GM19438 (cell line): ENCODE measurements around the gene SCIMP.
"Not testable (repeated sequence)": the region's sequence is repeated elsewhere in the genome, so short reads cannot be mapped to it uniquely, and the experiment has no call there.

ENCODE experiments used
- ATAC-seq: cut with Tn5 transposase; IDR thresholded peaks from one replicate; pipeline ENCODE4 v1.9.1; 2021; ENCODE audit warnings: low read depth; ENCODE audit not compliant: unreplicated experiment

Gene SCIMP

DNA sequence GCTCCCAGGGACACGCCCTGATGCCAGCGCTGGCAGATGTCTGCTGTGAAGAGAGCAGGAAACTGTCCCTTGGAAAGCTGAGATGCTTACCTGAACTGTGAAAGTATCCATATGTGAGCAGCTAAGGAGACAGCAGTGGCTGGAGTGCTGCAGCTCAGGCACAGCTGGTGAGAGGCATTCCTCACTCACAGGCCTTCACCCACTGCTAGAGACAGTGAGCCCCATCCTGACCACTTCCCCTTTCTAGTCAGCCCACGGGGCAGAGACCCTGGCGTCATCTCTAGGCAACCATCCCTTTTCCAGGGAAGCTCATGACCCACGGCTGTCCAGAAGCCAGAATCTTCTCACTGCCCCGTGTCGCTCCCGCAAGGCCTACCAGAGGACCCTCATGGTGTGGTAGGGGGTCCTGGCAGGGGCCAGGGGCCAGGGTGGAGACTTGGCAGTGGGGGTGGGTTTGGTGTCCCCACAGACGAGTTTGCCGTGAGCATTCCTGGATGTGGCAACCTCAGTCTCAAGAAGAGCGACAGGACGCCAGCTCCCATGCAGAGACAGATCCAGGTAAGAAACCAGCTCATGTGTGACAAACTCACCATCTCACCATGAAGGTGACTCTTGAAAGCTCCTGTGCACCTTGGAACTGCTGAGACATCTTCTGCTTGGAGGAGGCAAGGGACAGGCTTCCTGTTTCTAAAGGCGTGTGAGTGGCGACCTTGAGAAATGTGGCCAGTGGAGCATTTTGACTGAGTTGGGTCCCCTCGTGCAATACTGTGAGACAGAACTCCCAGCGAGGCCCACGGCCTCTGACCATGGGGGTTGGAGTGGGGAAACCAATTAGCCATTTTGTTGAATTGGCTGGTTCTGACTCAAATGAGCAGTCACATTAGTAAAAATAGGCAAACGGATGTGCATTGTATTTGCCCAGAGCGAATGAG is at the start of gene SCIMP:
SCIMP (minus strand) TSS at position 216 of the 932 bp plus-strand sequence; CDS start at position 111, 105 bp downstream.
- ATAC-seq, result no peak

DNA sequence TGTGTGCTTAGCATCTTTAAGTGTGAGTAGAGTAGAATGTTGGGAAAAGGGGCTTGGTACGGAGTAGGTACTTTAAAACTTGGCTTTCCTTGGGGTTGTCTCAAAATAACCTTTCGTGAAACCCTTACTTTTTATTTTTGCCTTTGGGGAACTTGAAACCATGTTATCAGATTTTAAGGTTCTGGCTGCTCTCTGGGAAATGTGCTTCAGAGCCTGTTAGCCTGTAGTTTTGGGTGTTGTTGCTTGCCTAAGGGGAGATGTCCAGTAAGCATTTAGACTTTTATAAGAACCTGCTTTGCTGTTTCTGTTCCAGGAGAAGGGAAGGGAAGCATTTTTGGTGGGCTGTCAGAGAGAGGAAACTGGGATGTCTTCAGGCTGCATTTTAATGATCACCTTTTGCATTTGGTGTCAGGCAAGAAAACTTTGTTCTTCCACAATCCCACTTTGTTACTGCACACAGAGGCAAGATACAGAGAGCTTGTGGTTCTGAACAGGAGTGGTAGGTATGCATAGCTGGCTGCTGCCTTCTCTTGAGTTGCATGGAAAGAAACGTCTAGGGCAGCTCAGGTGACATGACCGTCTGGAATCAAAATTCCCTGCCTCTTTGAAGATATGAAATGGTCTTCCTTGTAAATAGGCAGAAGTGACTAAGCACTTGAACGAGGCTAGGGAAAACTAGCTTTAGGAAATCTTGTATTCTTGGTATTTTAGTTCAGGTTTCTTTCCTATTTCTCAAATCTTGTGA is 49.1 kb upstream of the SCIMP start:
- no peak for ATAC-seq

DNA sequence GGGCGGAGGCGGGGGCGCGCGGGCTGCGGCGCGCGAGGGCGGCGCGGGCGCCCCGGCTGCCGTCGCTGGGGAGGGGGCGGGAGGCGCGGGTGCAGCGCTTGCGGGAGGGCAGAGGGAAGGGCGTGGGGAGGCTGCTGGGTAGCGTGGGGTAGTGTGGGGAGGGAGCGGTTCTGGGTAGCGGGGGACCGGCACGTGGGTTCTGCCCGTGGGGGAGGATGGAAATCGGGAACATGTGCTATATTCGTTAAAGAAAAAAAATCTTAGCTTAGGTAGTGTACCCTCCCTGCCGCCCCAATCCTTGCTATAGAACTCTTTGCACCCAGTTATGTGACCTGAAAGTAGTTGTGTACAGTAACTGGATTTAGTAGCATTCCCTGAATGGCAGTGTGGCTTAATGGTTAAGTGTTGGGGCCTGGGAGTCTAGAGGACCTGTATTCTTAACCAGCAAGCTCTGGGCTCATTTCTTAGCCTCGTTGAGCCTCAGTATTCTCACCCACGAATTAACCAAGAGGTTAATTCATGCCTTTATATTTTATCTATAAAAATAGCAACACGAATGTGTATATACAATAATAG is 48.1 kb upstream of the SCIMP start:
- ATAC-seq, result peak; percentile 9

DNA sequence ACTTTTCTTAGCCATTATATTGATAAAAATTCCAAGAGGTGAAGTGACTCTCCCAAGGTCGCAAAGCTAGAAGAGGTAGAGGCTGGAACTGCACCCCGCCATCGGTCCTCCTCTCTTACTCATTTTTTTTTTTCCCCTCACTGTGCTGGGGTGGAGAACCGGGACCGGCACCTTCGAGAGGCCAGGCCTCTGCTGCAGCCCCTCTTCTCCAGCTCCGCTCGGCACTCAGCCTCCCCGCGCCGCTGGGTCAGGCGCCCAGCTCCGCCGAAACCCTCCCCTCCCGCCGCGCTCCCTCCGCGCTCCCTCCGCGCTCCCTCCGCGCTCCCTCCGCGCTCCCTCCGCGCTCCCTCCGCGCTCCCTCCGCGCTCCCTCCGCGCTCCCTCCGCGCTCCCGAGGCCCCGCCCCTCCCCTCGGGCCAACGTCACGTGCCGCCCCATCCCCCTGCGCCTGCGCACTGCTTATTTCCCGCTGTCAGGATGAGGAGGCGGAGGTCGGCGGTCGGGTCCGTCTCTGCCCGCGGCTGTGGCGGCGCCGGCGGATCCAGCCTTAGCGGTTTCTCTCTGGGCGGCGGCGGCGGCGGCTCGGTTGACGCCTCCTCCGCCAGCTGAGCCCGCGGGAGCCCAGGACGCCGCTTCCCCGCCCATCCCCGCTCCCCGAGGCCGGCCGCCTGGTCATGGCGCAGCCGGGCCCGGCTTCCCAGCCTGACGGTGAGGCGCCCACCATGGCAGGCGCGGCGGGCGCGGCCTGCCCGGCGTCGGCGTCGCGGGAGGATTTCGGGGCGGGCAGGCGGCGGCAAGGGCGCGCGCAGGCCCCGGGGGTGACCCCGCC is 47.4 kb upstream of the SCIMP start, which contains the start of gene RABEP1:
RABEP1 (plus strand) TSS at position 471 of the 828 bp plus-strand sequence; CDS start at position 674, 203 bp downstream.
- ATAC-seq, result peak; percentile 68

DNA sequence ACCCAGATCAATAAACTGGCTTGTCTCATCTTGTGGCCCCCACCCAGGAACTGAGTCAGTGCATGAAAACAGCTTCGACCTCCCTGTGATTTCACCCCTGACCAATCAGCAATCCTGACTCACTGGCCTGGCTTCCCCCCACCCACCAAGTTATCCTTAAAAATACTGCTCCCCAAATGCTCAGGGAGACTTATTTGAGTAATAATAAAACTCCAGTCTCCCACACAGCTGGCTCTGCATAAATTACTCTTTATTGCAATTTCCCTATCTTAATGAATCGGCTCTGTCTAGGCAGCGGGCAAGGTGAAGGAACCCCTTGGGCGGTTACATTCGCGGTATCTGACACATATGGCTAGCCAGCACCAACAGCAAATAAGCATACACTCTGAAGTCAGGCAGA is 37.7 kb upstream of the SCIMP start:
- no peak for ATAC-seq

DNA sequence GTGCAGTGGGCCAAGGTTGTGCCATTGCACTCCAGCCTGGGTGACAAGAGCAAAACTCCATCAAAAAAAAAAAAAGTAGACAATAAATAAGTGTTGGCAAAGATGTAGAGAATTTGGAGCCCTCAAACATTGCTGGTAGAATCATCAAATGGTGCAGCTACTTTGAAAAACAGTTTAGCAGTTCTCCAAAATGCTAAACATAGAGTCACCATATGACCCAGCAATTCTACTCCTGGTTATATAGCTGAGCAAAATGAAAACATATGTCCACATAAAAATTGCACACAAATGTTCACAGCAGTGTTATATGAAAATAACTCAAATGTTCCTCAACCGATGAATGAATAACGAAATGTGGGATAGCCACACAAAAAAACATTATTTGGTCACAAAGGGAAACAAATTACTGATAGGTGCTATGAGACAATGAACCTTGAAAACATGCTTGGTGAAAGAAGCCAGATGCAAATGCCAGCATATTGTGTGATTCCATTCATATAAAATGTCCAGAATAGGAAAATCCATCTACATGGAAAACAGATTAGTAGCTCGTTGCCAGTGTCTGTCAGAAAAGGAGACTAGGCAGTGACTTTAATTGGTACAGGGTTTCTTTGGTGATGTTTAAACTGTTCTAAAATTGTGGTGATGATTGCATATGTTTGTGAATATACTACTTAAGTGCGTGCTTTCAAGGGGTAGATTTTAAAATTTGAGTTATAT is 34.7 kb upstream of the SCIMP start:
- ATAC-seq, result no peak

DNA sequence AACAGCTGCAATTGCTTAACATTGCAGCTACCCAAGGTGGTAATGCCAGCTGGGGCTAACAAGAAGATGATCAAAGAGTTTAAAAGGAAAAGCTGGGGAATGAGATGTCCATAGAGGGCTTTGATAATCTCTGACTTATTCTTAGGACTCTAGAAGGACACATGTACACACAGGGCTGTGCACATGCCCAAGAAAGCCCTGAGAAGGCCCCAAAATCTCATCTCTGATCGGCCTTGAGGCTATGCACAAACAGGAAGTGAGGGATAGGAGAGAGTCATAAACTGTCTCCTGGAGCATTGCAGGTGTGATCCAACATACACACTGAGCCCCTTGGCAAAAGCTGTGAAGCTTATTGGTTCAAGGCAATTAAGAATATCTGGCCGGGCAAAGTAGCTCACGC is 30.2 kb upstream of the SCIMP start:
- ATAC-seq, result no peak

- ATAC-seq, result no peak
Measured at GRCh38 chr17:5263441-5263840, 28.8 kb upstream of the SCIMP start.

DNA sequence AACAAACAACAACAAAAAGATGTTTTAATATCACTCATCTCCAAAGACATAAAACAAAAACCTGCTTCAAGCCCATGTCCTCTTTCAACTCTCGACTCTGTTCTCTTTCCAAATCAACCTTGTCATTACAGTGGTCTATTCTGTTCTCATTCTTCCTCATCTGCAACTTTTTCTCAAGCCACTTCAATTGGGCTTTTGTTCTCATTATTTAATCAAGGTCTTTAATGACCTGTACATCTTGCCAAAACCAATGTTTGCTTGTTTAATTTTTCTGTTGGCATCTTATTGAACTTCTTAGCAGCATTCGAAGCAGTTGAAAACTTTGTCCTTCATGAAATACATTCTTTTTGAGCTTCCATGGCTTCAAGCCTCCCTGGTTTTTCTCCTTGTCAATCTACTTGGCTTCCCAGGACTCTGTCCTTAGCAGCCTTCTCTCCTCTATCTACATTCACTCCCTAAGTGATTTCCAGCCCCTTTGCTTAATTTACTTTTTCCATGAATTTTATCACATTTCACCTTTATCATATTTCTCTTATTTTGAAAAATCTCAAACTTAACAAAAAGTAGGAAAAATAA is 27.8 kb upstream of the SCIMP start:
- no peak for ATAC-seq

- no peak for ATAC-seq
Measured at GRCh38 chr17:5260542-5260941, 25.9 kb upstream of the SCIMP start.

DNA sequence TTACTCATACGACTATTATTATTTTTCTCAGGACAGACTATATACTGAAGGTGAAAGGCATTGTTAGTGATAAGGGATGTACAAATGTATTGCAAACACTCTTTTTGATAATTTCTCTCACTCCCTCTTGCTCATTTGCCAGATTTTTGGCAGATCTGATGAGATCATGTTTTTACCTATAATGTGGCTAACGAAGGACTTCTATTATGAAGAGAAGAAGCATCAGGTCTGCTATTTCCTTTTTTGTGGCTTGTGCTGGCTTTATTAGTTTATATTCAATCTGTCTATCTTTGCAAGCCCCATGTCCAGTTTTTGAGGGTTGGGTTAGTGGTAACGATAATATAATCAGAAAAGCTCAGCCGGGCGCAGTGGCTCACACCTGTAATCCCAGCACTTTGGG is 22.5 kb upstream of the SCIMP start:
- ATAC-seq, result no peak

GRCh38 chr17:5254903-5255521 is 20.4 kb upstream of the SCIMP start:
- ATAC-seq, result no peak

DNA sequence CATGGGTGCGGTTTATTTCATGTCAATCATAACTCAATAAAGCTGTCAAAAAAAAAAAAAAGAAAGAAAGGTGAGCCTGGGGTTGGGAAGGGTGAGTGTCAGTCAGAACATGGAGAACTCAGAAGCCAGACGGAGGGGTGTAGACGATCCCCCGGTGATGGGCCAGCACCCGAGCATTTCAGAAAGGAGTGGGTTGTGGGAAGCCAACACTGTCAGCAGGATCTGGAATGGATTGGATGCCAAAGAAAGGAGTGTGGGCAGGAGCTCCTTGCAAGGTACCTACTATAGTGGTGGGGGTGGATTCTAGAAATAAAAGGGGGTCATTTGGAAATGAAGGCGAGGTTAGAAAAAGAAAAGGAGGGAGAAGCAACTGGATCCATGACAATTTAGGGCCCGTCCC is 19.8 kb upstream of the SCIMP start:
- ATAC-seq, result no peak

DNA sequence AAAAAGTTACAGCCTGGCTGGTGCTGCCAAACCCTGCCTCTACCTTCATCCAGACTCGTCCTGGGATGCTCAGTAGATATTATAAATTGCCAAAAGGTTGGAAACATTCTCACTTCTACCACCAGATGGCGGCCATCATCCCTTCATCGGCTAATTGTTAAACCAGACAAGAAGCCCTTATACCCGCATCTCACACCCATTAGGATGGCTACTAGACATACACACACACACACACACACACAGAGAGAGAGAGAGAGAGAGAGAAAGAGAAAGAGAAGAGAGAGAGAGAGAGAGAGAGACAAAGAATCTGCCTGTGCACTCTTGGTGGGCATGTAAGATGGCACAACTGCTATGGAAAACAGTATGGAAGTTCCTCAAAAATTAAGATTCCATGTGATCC is 15.0 kb upstream of the SCIMP start:
- no peak for ATAC-seq

GRCh38 chr17:5248821-5249479 is 14.3 kb upstream of the SCIMP start:
- no peak for ATAC-seq

DNA sequence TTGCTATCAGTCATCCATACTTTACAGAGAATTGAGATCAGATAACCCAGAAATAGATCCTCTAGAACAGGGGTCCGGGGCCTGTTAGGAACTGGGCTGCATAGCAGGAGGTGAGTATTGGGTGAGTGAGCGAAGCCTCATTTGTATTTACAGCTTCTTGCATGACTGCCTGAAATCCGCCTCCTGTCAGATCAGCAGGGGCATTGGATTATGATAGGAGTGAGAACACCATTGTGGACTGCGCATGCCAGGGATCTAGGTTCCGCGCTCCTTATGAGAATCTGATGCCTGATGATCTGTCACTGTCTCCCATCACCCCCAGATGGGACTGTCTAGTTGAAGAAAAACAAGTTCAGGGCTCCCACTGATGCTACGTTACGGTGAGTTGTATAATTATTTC is 13.0 kb upstream of the SCIMP start:
- ATAC-seq, result no peak

DNA sequence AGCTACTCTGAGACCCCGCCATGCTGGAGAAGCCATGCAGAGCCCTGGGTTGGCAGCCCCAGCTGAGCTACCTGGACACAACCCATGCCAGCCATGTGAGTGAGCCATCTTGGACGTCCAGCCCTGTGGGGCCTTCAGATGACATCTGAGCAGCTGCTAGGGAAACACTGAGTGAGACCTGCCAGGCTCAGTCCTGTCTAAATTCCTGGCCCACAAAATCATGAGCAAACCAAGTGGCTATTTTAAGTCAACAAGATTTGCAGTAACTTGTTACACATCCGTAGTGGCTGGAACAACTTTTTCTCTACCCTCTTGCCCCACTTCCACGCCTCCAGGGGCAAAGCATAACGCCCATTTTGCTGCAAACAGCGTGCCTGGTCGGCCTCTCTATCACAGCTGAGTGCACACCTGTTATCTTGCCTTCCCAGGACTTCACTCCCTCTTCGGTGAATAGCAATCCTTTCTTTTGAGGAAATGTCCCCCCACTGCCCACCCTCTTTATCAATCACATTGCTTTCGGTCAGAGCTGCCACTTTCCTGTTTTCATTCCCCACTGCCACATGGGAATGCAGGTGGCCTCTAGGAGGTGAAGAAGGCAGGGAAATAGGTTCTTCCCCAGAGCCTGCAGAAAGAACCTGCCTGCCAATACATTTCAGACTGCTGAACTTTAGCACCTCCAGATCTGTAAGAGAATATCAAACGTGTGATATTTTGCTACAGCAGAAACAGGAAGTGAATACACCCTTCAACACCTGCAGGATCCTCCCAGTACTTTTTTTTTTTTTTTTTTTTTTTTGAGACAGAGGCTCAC is 7.4 kb upstream of the SCIMP start:
- ATAC-seq, result no peak

- ATAC-seq, result not testable (repeated sequence)
Measured at GRCh38 chr17:5239769-5240168, 5.1 kb upstream of the SCIMP start.
